ENCODE data around the gene OTUB2.
A peak's percentile ranks its signal among the peaks of the same experiment; 100 is the strongest.

The OTUB2 gene

GRCh38 chr14:94027566-94028449 is 1.7 kb downstream of the OTUB2 start:
- no peaks in the 10 kb centered on the region for H3K27me3 ChIP-seq (ENCODE audit: insufficient read depth, poor library complexity, severe bottlenecking)
- no peak overlapping the region for H3K27ac ChIP-seq (replicated peaks)
- no peak for DNase-seq (ENCODE audit: low read depth in 1 of 2, low spot score in 1 of 2)
- no peak overlapping the region for H3K4me3 ChIP-seq (replicated peaks; ENCODE audit: insufficient read depth, low read length)
- no peak for TF ChIP-seq CTCF (IDR thresholded peaks at IDR 0.05; ENCODE audit: insufficient read depth, low read length)
- no peak for TF ChIP-seq REST (IDR thresholded peaks at IDR 0.05; ENCODE audit: insufficient replicate concordance, low read depth)
- TF ChIP-seq GABPA (IDR thresholded peaks at IDR 0.05; ENCODE audit: low read depth) = no peak
- TF ChIP-seq POLR2AphosphoS5 (IDR thresholded peaks at IDR 0.05; ENCODE audit: low read depth) = no peak
- no peak for TF ChIP-seq SPI1 (IDR thresholded peaks at IDR 0.05; ENCODE audit: borderline replicate concordance, low read depth)

GRCh38 chr14:94028450-94028826 is 2.3 kb downstream of the OTUB2 start:
- DNase-seq (ENCODE audit: low read depth in 1 of 2, low spot score in 1 of 2) = no peak
- H3K4me3 ChIP-seq (replicated peaks; ENCODE audit: insufficient read depth, low read length) = no peak overlapping the region
- TF ChIP-seq CTCF (IDR thresholded peaks at IDR 0.05; ENCODE audit: insufficient read depth, low read length) = no peak
- no peak for TF ChIP-seq REST (IDR thresholded peaks at IDR 0.05; ENCODE audit: insufficient replicate concordance, low read depth)
- TF ChIP-seq SPI1 (IDR thresholded peaks at IDR 0.05; ENCODE audit: borderline replicate concordance, low read depth) = no peak
- TF ChIP-seq POLR2AphosphoS5 (IDR thresholded peaks at IDR 0.05; ENCODE audit: low read depth) = no peak
- no peak for TF ChIP-seq GABPA (IDR thresholded peaks at IDR 0.05; ENCODE audit: low read depth)
- no peak overlapping the region for H3K27ac ChIP-seq (replicated peaks)
- H3K27me3 ChIP-seq (ENCODE audit: insufficient read depth, poor library complexity, severe bottlenecking) = no peaks in the 10 kb centered on the region

GRCh38 chr14:94029265-94029664 is 3.1 kb downstream of the OTUB2 start:
- H3K4me3 ChIP-seq (replicated peaks; ENCODE audit: insufficient read depth, low read length) = no peak overlapping the region
- H3K27ac ChIP-seq (replicated peaks) = peak overlapping the region; percentile 30; the same call in 1 of the 2 replicates
- H3K27me3 ChIP-seq (ENCODE audit: insufficient read depth, poor library complexity, severe bottlenecking) = no peaks in the 10 kb centered on the region
- peak in 1 of 2 experiments; percentile 70 for DNase-seq (ENCODE audit: low read depth in 1 of 2, low spot score in 1 of 2)
- TF ChIP-seq REST (IDR thresholded peaks at IDR 0.05; ENCODE audit: insufficient replicate concordance, low read depth) = no peak
- no peak for TF ChIP-seq CTCF (IDR thresholded peaks at IDR 0.05; ENCODE audit: insufficient read depth, low read length)
- no peak for TF ChIP-seq GABPA (IDR thresholded peaks at IDR 0.05; ENCODE audit: low read depth)
- peak; percentile 28; the same call in 1 of the 2 replicates for TF ChIP-seq SPI1 (IDR thresholded peaks at IDR 0.05; ENCODE audit: borderline replicate concordance, low read depth)
- TF ChIP-seq POLR2AphosphoS5 (IDR thresholded peaks at IDR 0.05; ENCODE audit: low read depth) = no peak
